ENCODE results near the gene ANKRD11. TPM values are rescaled to one million over a fixed set of nuclear protein-coding genes. Genes with fewer than 3 reads are reported as not detected.

Gene ANKRD11
- total RNA-seq, 4 donors from 2014 or later = 75.6 to 183 (median 108) TPM

GRCh38 chr16:89298623-89299225 lies 191.6 kb downstream of the ANKRD11 start:
- intact Hi-C loops (cut with DNase I; ENCODE audit: low total_unique reads) = no loop called here
- H3K4me3 ChIP-seq (ENCODE audit: low read depth, poor library complexity, severe bottlenecking) = no peak overlapping the region
- no peak for DNase-seq (ENCODE audit: low spot score in 2 of 2)
- TF ChIP-seq POLR2A (IDR thresholded peaks at IDR 0.05) (no peak), CTCF (IDR thresholded peaks at IDR 0.05) (no peak)
- 92 to 94% methylated on average over 17 of the region's 17 CpGs for WGBS, 2 donors

- no peak overlapping the region for H3K4me3 ChIP-seq (ENCODE audit: low read depth, poor library complexity, severe bottlenecking)
- TF ChIP-seq CTCF (IDR thresholded peaks at IDR 0.05) (no peak), POLR2A (IDR thresholded peaks at IDR 0.05) (no peak)
- DNase-seq (ENCODE audit: low spot score in 2 of 2) = no peak
- intact Hi-C loops (cut with DNase I; ENCODE audit: low total_unique reads) = no loop called here
- 84 to 86% methylated on average over 16 to 17 of the region's 17 CpGs for WGBS, 2 donors
These were observed 192.3 kb downstream of the ANKRD11 start for GRCh38 chr16:89297910-89298545.

- no peak for TF ChIP-seq CTCF (IDR thresholded peaks at IDR 0.05)
- TF ChIP-seq POLR2A (IDR thresholded peaks at IDR 0.05) = no peak
These were observed 193.0 kb downstream of the ANKRD11 start for GRCh38 chr16:89297156-89297874.

GRCh38 chr16:89295915-89296314 lies 194.4 kb downstream of the ANKRD11 start:
- 58 to 70% methylated on average over 6 of the region's 6 CpGs for WGBS, 2 donors
- DNase-seq (ENCODE audit: low spot score in 2 of 2) = no peak
- no peak overlapping the region for H3K4me3 ChIP-seq (ENCODE audit: low read depth, poor library complexity, severe bottlenecking)
- TF ChIP-seq CTCF (IDR thresholded peaks at IDR 0.05) (no peak), POLR2A (IDR thresholded peaks at IDR 0.05) (no peak)
- intact Hi-C loops (cut with DNase I; ENCODE audit: low total_unique reads) = no loop called here

More at GRCh38 chr16:89297156-89297874, 193.0 kb downstream of the ANKRD11 start:
- intact Hi-C loops (cut with DNase I; ENCODE audit: low total_unique reads) = no loop called here
- H3K4me3 ChIP-seq (ENCODE audit: low read depth, poor library complexity, severe bottlenecking) = no peak overlapping the region
- 83 to 84% methylated on average over 27 of the region's 27 CpGs for WGBS, 2 donors
- no peak for DNase-seq (ENCODE audit: low spot score in 2 of 2)

- no peak for TF ChIP-seq CTCF (IDR thresholded peaks at IDR 0.05)
- TF ChIP-seq POLR2A (IDR thresholded peaks at IDR 0.05) = no peak
- WGBS, 2 donors = 82 to 93% methylated on average over 22 to 23 of the region's 24 CpGs
These were observed 195.1 kb downstream of the ANKRD11 start for GRCh38 chr16:89295071-89295900.

More at GRCh38 chr16:89295071-89295900, 195.1 kb downstream of the ANKRD11 start:
- no peak for DNase-seq (ENCODE audit: low spot score in 2 of 2)
- no peak overlapping the region for H3K4me3 ChIP-seq (ENCODE audit: low read depth, poor library complexity, severe bottlenecking)
- intact Hi-C loops (cut with DNase I; ENCODE audit: low total_unique reads) = no loop called here
